NCI-H2196 treated with DMSO at 0.1 percent for 48 hours (cell line): ENCODE results near the gene WNT8A.
"Not testable (repeated sequence)": the region's sequence is repeated elsewhere in the genome, so short reads cannot be mapped to it uniquely, and the experiment has no call there.

Experiments
- DNase-seq: peaks from one replicate; lab custom pipeline; 2025; ENCODE audit not compliant: unreplicated experiment; lab: John Stamatoyannopoulos, UW

The WNT8A gene, protein sequence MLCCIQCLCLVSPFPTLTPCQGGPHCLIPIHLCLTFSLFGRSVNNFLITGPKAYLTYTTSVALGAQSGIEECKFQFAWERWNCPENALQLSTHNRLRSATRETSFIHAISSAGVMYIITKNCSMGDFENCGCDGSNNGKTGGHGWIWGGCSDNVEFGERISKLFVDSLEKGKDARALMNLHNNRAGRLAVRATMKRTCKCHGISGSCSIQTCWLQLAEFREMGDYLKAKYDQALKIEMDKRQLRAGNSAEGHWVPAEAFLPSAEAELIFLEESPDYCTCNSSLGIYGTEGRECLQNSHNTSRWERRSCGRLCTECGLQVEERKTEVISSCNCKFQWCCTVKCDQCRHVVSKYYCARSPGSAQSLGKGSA

GRCh38 chr5:138083702-138084101, at the start of gene WNT8A:
Gene WNT8A, plus strand, starts transcription at chr5:138084033. Its CDS starts 95 bp downstream, at chr5:138084128.
- no peak for DNase-seq

DNA sequence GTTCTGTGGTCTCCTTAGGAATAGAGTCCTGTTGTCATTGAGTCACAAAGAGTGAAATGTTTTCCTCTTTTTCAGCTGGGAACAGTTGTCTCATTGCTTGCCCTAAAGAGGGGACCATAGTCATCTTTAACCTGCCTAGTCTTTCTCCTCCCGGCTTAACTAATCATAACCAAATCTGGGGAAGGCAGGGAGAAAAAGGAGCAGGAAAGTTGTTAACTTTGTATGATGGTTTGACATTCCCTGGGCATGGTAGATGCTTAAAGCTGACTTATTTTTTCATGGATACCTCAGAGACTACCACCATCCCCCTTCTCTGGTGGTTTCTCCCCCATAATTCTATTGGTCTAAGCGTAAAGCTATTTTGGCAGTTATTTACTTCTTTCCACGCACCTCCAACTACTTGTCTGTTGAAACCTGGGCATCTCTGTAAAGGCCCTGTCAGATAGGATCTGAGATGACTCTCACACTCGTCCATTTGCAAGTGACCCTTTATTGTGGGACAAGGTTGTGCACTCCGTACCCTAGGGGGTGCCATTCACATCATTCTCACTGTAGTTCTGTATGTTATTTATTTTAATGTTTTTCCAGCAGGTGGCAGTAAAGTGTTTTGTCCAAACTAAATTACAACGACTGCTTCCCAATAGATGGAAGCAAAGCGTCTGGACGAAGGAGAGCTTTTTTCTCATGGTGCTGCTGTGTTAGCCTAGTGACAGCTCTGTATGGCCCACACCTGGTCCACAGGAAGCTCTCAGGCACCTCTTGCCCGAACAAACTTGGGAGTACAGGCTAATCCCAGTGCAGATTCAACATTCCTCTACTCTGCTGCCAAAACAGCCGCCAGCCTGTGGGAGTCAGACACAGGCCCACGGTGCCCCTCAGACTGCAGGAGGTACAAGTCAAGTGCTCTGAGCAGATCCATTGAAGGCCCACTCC, 48.0 kb upstream of the WNT8A start:
- DNase-seq, result peak; percentile 79

DNA sequence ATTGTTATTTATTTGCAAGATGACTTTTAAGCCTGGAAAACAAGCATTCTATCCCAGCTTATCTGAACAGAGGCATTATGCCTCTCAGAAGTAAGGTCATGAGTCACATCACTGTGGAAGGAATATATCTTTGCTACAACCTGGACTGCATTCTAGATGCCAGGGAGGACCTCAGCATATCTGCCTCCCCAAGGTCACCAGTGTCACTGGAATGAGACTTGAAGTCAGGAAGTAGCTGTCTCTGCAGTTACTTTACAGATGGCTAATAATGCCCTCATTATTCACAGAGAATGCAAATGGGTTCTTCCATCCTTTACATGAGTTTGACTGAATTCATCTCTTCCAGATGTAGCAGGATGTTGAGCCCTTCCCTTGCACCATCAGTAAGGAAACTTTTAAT, 46.6 kb upstream of the WNT8A start:
- DNase-seq, result no peak

DNA sequence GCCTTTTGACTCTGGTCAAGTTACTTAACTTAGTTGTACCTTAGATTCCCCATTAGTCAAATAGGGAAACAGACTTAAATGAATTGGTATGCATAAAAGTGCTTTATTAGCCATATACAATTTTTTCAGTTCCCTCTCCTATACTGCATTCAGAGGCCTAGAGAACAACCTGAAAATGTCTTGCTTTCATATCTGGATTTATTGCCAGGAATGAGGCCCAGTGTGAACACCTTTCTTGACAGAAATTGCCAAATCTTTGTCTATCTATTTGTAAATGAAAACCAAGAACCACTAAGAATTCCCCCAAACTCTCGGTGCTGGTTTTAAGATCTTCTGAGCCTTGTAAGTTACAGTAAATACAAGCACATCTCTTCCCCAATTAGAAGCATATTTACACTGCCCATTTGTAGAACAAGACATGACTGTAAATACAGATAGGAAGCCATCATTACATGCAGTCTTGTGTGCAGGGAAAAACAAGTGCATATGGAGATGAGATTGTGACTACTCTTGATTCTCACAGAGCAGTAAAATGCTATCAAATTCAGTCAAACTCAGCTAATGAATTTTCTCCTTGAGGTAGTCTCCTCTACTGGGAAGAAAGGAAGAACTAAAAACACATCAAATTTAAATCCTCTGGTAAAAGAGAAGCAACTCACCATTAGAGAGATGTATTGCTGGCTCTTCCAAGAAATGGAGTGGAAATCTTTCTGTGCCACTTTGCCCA, 45.8 kb upstream of the WNT8A start:
- DNase-seq, result no peak

DNA sequence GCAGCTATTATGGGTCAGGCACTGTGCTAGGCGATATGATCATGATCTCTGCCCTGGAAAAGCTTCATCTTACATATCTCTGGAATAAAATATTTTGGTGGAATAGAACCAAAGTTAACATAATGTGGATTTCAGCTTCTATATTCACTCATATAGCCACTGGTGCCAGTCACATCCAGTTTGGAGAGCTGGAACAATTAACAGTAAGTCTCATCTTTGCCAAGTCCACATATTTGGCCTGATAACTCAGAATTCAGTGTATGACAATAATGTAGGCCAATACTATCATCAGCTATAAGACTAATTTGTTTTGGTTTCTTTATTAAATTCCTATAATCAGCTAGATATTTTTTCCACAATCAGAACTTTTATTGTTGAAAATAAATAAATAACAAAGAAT, 45.0 kb upstream of the WNT8A start:
- no peak for DNase-seq

GRCh38 chr5:138045283-138045682, 38.5 kb upstream of the WNT8A start:
- DNase-seq, result not testable (repeated sequence)

GRCh38 chr5:138051441-138052296, 32.2 kb upstream of the WNT8A start:
- DNase-seq, result no peak

GRCh38 chr5:138052718-138053117, 31.1 kb upstream of the WNT8A start:
- not testable (repeated sequence) for DNase-seq

- DNase-seq, result no peak
These were observed 30.3 kb upstream of the WNT8A start for GRCh38 chr5:138053554-138053953.

DNA sequence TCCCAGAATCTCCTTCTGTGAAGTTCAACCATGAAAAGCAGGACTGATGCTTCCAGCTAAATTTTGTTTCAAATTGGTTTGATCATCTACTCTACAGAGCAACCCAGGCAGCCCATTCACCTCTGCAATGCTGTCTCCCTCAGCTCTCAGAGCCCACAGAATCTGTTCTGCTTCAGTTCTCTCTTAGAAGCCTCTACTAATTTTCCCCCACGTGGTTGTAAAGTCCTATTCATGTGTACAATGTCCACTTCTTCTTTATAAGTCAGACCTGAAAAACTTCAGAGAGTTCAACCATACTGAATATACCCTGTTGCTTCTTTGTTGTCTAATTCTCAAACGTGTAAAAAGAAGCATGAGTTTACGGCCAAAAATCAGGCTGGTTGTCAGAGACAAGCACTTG, 29.6 kb upstream of the WNT8A start:
- no peak for DNase-seq

DNA sequence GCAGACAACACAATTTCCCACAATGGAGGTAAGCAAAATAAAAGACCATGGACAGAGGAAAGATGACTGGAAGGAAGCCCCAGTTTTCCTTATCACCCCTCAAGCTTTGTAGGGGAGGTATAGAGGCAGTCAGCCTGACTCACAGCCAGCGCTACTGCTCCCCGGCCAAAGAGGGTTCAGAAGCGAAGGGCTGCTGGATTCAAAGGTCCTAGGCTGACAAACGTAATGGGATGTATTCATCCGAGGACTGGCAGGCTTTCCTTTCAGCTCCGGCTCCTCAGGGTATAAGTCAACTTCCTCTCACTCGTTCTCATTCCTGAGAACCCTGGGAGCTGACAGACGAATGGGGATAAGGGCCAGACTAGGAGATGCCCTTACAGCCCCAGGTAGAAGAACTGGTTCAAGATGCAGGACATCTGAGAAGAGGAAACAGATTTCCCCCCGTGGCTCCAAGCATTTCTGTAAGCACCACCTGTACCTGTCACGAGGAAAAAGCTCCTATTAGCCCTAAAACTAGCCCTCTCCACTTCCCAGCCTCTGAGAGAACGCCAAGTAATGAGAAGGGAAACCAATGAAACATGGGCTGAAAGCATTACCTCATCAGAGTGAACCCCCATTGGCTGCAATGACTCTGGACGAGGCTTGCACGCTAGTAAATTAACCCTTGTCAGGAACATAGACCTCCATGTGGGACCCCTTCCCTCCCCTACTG, 28.8 kb upstream of the WNT8A start:
- DNase-seq, result no peak

DNA sequence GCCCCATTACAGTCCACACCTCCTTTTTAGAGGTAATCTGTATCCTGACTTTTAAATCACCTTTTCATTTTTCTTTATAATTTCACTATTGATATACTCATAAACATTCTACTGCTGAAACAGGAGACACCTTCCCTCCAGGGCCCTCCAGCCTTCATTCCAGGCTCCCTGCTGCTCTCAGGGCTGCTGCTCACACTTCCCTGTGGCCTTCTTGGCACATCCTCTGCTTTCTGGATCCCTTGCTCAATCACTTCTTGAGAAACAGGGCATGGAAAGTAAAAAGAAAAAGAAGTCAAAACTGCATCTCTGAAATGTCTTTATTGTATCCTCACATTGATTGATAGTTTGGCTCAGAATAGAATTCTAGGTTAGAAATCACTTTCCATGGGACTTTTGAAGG, 19.3 kb upstream of the WNT8A start:
- DNase-seq, result no peak

- no peak for DNase-seq
These were observed 18.7 kb upstream of the WNT8A start for GRCh38 chr5:138065102-138065501.

DNA sequence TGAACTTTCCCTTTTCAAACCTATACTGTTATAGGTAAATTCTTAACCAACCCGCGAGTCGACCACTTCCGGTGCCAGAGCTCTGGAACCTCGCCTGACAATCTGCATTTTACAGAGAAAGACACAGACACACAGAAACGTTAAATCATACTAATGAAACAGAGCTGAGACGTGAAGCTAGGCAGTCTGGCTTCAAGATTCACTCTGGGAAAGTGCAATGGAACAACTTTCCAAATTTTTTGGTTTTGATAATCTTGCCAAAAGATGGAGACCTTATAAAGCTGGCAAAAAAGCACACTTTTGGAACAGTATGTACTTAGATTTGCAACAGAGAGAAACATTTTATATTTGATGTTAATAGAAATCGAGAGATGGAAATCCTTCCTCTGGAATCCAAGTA, 15.9 kb upstream of the WNT8A start:
- DNase-seq, result no peak

- peak; percentile 13 for DNase-seq
These were observed 14.9 kb upstream of the WNT8A start for GRCh38 chr5:138068742-138069600.

GRCh38 chr5:138070026-138070425, 13.8 kb upstream of the WNT8A start:
- not testable (repeated sequence) for DNase-seq

GRCh38 chr5:138077064-138077696, 6.7 kb upstream of the WNT8A start:
- DNase-seq, result peak; percentile 17

- no peak for DNase-seq
These were observed 5.7 kb upstream of the WNT8A start for GRCh38 chr5:138078006-138078643.
